Aorta (tissue), 5 donors: ENCODE data around the gene VMO1. TPM values are rescaled to one million over a fixed set of nuclear protein-coding genes. Genes with fewer than 3 reads are reported as not detected.

Source experiments
- ATAC-seq: fragments of 200-7000 bp; cut with Tn5 transposase; one replicate; pipeline ENCODE4 v1.9.1; 2022; ENCODE audit warnings: moderate library complexity; ENCODE audit not compliant: low FRiP score
- DNase-seq, 2 donors: peaks; one replicate each; pipeline ENCODE4 v3.0.0-alpha.2; 2020
- H3K27ac ChIP-seq, 2 donors: one replicate each; pipeline ENCODE4 v1.5.1; 2013; ENCODE audit warnings: low read length in 2 of 2, mild to moderate bottlenecking in 2 of 2, moderate library complexity in 2 of 2, control low read depth in 1 of 2, inconsistent platforms in 1 of 2, low read depth in 1 of 2
- H3K27me3 ChIP-seq, 2 donors: one replicate each; pipeline ENCODE4 v1.6.1; 2013; ENCODE audit warnings: control low read depth in 1 of 2, low read length in 1 of 2, mild to moderate bottlenecking in 1 of 2, moderate library complexity in 1 of 2; ENCODE audit not compliant: insufficient read depth in 2 of 2, control insufficient read depth in 1 of 2
- H3K36me3 ChIP-seq, 2 donors: one replicate each; pipeline ENCODE4 v1.6.1; 2013; ENCODE audit warnings: control low read depth in 1 of 2, low read length in 1 of 2, mild to moderate bottlenecking in 1 of 2; ENCODE audit not compliant: insufficient read depth in 2 of 2, control insufficient read depth in 1 of 2
- H3K4me1 ChIP-seq, 2 donors: one replicate each; pipeline ENCODE4 v1.6.1; 2013; ENCODE audit warnings: low read length in 2 of 2, control low read depth in 1 of 2, mild to moderate bottlenecking in 1 of 2, moderate library complexity in 1 of 2; ENCODE audit not compliant: insufficient read depth in 2 of 2, control insufficient read depth in 1 of 2
- H3K4me3 ChIP-seq, 2 donors: one replicate each; pipeline ENCODE4 v1.5.1; 2013; ENCODE audit warnings: low read length in 2 of 2, control low read depth in 1 of 2, mild to moderate bottlenecking in 1 of 2
- H3K9me3 ChIP-seq: one replicate; pipeline ENCODE4 v1.6.1; 2013; ENCODE audit warnings: mild to moderate bottlenecking, low read length; ENCODE audit not compliant: control insufficient read depth
- WGBS, 2 donors: extraction: QIAGEN DNeasy Blood & Tissue Kit; methylation state at CpG; one replicate each; pipeline ENCODE4 v1.1.7; 2013; 5-methylcytosine and 5-hydroxymethylcytosine counted together
- intact Hi-C, 2 donors: fragments of 100-400 bp; cut with DNase I; formaldehyde crosslinking; loops; one replicate each; pipeline versions ENCODE4 v1.14.2 to v1.15.0; 2022
- polyA plus RNA-seq, 2 donors: library from polyadenylated mRNA; stranded (reverse); fragments of 200-250 nt; gene quantifications; one replicate each; pipeline ENCODE4 v1.2.3, GENCODE V29; 2013
- total RNA-seq, 2 donors: library from RNA; stranded (reverse); fragmentation: NEBNext Ultra II Directional; extraction: Animal tissue kit (Norgen Biotek cat#: 25700); gene quantifications; one replicate each; pipeline ENCODE4 v1.2.1, GENCODE V29; 2021
- donor health status: healthy with polysubstance abuse.
- donor health status: Bipolar disorder and iron deficiency.
- donor health status: DM: no; HTN: no; CAD: no.
- donor health status: DM: no; HTN: no; CAD: no.
- donor health status: DM: yes; HTN: yes; CAD: no.

VMO1 gene
- total and polyA plus RNA-seq, 4 donors = 1.5 to 19.3 (median 11.1) TPM

GRCh38 chr17:4742133-4742532 lies 44.0 kb downstream of the VMO1 start:
- ATAC-seq (no peak), DNase-seq (no peak)
- no peak overlapping the region for H3K4me3 ChIP-seq
- H3K36me3 ChIP-seq = no peaks in the 10 kb centered on the region
- H3K27me3 ChIP-seq = no peaks in the 10 kb centered on the region
- intact Hi-C loops = no loop called here
- 90 to 92% methylated on average over 9 of the region's 9 CpGs for WGBS, 2 donors
- no peaks in the 10 kb centered on the region for H3K4me1 ChIP-seq
- no peak overlapping the region for H3K27ac ChIP-seq
- no peaks in the 10 kb centered on the region for H3K9me3 ChIP-seq

GRCh38 chr17:4741544-4741943 lies 44.6 kb downstream of the VMO1 start:
- DNase-seq (no peak), ATAC-seq (no peak)
- Histone ChIP-seq H3K27me3 (no peaks in the 10 kb centered on the region), H3K36me3 (no peaks in the 10 kb centered on the region), H3K4me3 (no peak overlapping the region), H3K27ac (no peak overlapping the region), H3K9me3 (no peaks in the 10 kb centered on the region), H3K4me1 (no peaks in the 10 kb centered on the region)
- intact Hi-C loops = no loop called here
- WGBS, 2 donors = 97% methylated on average over 8 of the region's 8 CpGs

GRCh38 chr17:4740584-4740983 lies 45.6 kb downstream of the VMO1 start:
- Histone ChIP-seq H3K4me1 (no peaks in the 10 kb centered on the region), H3K36me3 (no peaks in the 10 kb centered on the region), H3K9me3 (no peaks in the 10 kb centered on the region), H3K27me3 (no peaks in the 10 kb centered on the region), H3K4me3 (no peak overlapping the region), H3K27ac (no peak overlapping the region)
- intact Hi-C loops = no loop called here
- WGBS, 2 donors = 97 to 98% methylated on average over 8 of the region's 8 CpGs
- no peak for ATAC-seq
- DNase-seq = no peak

GRCh38 chr17:4740025-4740351 lies 46.2 kb downstream of the VMO1 start:
- Histone ChIP-seq H3K9me3 (no peaks in the 10 kb centered on the region), H3K27ac (no peak overlapping the region), H3K4me1 (no peaks in the 10 kb centered on the region), H3K4me3 (peak overlapping the region; percentile 61 to 62), H3K27me3 (no peaks in the 10 kb centered on the region), H3K36me3 (no peaks in the 10 kb centered on the region)
- ATAC-seq (no peak), DNase-seq (no peak)
- intact Hi-C loops = no loop called here
- WGBS, 2 donors = 10 to 18% methylated on average over 13 of the region's 13 CpGs

GRCh38 chr17:4739122-4740024 lies 46.8 kb downstream of the VMO1 start, which contains the start of the genes CXCL16 and ZMYND15:
CXCL16 (minus strand) TSS chr17:4739928; CDS start chr17:4739339, 589 bp downstream.
ZMYND15 (plus strand) TSS chr17:4739833; CDS start chr17:4740549, 716 bp downstream.
- ATAC-seq = peak; percentile 70
- no peaks in the 10 kb centered on the region for H3K36me3 ChIP-seq
- intact Hi-C loops = loop anchor here (5.0 to 10.0 kb wide), 3 partner anchors 45 to 158 kb away; partner anchors contain the start of genes C17orf107 (in 1 of the 2), GLTPD2 (in 1 of the 2) and VMO1 (in 1 of the 2)
- no peaks in the 10 kb centered on the region for H3K9me3 ChIP-seq
- H3K4me3 ChIP-seq = peak within 1 kb of the TSS; percentile 61 to 62
- DNase-seq = peak; percentile 78 to 90
- no peaks in the 10 kb centered on the region for H3K4me1 ChIP-seq
- H3K27ac ChIP-seq = no peak within 1 kb of the TSS
- no peaks in the 10 kb centered on the region for H3K27me3 ChIP-seq
- WGBS, 2 donors = 0% methylated on average over 72 to 100 of the region's 100 CpGs

GRCh38 chr17:4738136-4739121 lies 47.7 kb downstream of the VMO1 start:
- peak in 1 of 2 donors; percentile 35 for DNase-seq
- H3K27ac ChIP-seq = no peak overlapping the region
- no peaks in the 10 kb centered on the region for H3K4me1 ChIP-seq
- 25 to 26% methylated on average over 41 of the region's 41 CpGs for WGBS, 2 donors
- H3K27me3 ChIP-seq = no peaks in the 10 kb centered on the region
- no peaks in the 10 kb centered on the region for H3K36me3 ChIP-seq
- no peaks in the 10 kb centered on the region for H3K9me3 ChIP-seq
- H3K4me3 ChIP-seq = peak overlapping the region in 1 of 2 donors; percentile 61
- intact Hi-C loops = loop anchor here (5.0 to 10.0 kb wide), 3 partner anchors 46 to 159 kb away; partner anchors contain the start of genes C17orf107 (in 1 of the 2), GLTPD2 (in 1 of the 2) and VMO1 (in 1 of the 2)
- peak; percentile 24 for ATAC-seq

- Histone ChIP-seq H3K27ac (no peak overlapping the region), H3K36me3 (no peaks in the 10 kb centered on the region), H3K9me3 (no peaks in the 10 kb centered on the region), H3K4me1 (no peaks in the 10 kb centered on the region), H3K27me3 (no peaks in the 10 kb centered on the region), H3K4me3 (no peak overlapping the region)
- WGBS, 2 donors = 79 to 81% methylated on average over 9 of the region's 9 CpGs
- no peak for ATAC-seq
- peak in 1 of 2 donors; percentile 68 for DNase-seq
- intact Hi-C loops = loop anchor here (5.0 to 10.0 kb wide), 3 partner anchors 49 to 161 kb away; partner anchors contain the start of genes C17orf107 (in 1 of the 2), GLTPD2 (in 1 of the 2) and VMO1 (in 1 of the 2)
Observed at GRCh38 chr17:4735876-4736651, 50.1 kb downstream of the VMO1 start.
